A549 (cell line): ENCODE results near the gene SUPV3L1.

Experiments used
- CBX2 ChIP-seq: fragments of 200-600 bp; sonication (generic); IDR thresholded peaks from 2 replicates; pipeline ENCODE4 v1.6.1; 2016; ENCODE audit warnings: low read depth, mild to moderate bottlenecking, borderline replicate concordance
- MAX ChIP-seq: IDR thresholded peaks from 2 replicates; pipeline ENCODE4 v1.6.1; 2012
- POLR2A ChIP-seq: IDR thresholded peaks from 2 replicates; pipeline ENCODE4 v1.6.1; 2012; ENCODE audit warnings: mild to moderate bottlenecking, low read length
- RAD21 ChIP-seq, 2 experiments: fragments of >200 bp in 1 of 2; sonication (Bioruptor Twin) in 1 of 2; formaldehyde crosslinking in 1 of 2; IDR thresholded peaks in 1 of 2; conservative IDR thresholded peaks in 1 of 2; 2 replicates in 1 of 2; 3 replicates in 1 of 2; pipeline ENCODE4 v1.6.1; 2012 to 2018; ENCODE audit warnings: inconsistent platforms in 1 of 2
- ZNF302 ChIP-seq: fragments of 250-450 bp; sonication (Bioruptor Pico); IDR thresholded peaks from 2 replicates; pipeline ENCODE4 v1.9.0; 2021; ENCODE audit warnings: inconsistent platforms, mild to moderate bottlenecking, moderate library complexity
- TF ChIP-seq, protein P1 (sequence below): fragments of >200 bp; sonication (Bioruptor Twin); formaldehyde crosslinking; IDR thresholded peaks from 3 replicates; pipeline ENCODE4 v1.5.1; 2016
- TF ChIP-seq, protein P2 (sequence below): fragments of 150-350 bp; IDR thresholded peaks from 2 replicates; pipeline ENCODE4 v1.6.1; 2014; ENCODE audit warnings: low read depth, mild to moderate bottlenecking, low read length

DNA sequence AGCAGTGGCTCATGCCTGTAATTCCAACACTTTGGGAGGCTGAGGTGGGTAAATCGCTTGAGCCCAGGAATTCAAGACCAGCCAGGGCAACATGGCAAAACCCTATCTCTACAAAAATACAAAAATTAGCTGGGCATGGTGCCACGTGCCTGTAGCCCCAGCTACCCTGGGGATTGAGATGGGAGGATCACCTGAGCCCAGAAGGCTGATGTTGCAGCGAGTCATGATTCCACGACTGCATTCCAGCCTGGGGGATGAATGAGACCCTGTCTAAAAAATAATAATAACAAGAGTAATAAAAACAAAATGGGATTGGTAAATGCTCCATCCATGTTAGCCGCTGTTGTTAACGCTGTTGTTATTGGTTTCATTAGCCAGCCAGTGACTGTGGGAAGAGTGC, 38.8 kb downstream of the SUPV3L1 start:
- TF ChIP-seq, protein P1, sequence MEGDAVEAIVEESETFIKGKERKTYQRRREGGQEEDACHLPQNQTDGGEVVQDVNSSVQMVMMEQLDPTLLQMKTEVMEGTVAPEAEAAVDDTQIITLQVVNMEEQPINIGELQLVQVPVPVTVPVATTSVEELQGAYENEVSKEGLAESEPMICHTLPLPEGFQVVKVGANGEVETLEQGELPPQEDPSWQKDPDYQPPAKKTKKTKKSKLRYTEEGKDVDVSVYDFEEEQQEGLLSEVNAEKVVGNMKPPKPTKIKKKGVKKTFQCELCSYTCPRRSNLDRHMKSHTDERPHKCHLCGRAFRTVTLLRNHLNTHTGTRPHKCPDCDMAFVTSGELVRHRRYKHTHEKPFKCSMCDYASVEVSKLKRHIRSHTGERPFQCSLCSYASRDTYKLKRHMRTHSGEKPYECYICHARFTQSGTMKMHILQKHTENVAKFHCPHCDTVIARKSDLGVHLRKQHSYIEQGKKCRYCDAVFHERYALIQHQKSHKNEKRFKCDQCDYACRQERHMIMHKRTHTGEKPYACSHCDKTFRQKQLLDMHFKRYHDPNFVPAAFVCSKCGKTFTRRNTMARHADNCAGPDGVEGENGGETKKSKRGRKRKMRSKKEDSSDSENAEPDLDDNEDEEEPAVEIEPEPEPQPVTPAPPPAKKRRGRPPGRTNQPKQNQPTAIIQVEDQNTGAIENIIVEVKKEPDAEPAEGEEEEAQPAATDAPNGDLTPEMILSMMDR, result no peak
- TF ChIP-seq, protein P2, sequence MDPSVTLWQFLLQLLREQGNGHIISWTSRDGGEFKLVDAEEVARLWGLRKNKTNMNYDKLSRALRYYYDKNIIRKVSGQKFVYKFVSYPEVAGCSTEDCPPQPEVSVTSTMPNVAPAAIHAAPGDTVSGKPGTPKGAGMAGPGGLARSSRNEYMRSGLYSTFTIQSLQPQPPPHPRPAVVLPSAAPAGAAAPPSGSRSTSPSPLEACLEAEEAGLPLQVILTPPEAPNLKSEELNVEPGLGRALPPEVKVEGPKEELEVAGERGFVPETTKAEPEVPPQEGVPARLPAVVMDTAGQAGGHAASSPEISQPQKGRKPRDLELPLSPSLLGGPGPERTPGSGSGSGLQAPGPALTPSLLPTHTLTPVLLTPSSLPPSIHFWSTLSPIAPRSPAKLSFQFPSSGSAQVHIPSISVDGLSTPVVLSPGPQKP, result no peak
- TF ChIP-seq RAD21 (conservative IDR thresholded peaks at IDR 0.05 in 1 of 2, IDR thresholded peaks at IDR 0.05 in 1 of 2) (no peak), MAX (no peak), POLR2A (no peak), CBX2 (no peak), ZNF302 (CRISPR knock-in tag) (no peak)
